Neuronal stem cell (in vitro differentiated cells): Measurements from ENCODE around the gene GFRA4. TPM values are rescaled to one million over a fixed set of nuclear protein-coding genes. Genes with fewer than 3 reads are reported as not detected.

Source experiments
- DNase-seq: peaks from one replicate; pipeline ENCODE4 v3.0.0-alpha.2; 2013; ENCODE audit warnings: low spot score
- H2AFZ ChIP-seq: one replicate; pipeline ENCODE4 v1.6.1; 2013; ENCODE audit warnings: mild to moderate bottlenecking, low read length, inconsistent platforms
- H2AK5ac ChIP-seq: 2 replicates; pipeline ENCODE4 v1.6.1; 2013; ENCODE audit warnings: low read depth, mild to moderate bottlenecking, inconsistent platforms, low read length, moderate library complexity, mixed read lengths
- H2BK120ac ChIP-seq: 2 replicates; pipeline ENCODE4 v1.6.1; 2013; ENCODE audit warnings: low read depth, mild to moderate bottlenecking, inconsistent platforms, low read length, moderate library complexity, mixed read lengths
- H2BK12ac ChIP-seq: one replicate; pipeline ENCODE4 v1.6.1; 2013; ENCODE audit warnings: low read length, inconsistent platforms
- H2BK15ac ChIP-seq: 2 replicates; pipeline ENCODE4 v1.6.1; 2013; ENCODE audit warnings: mild to moderate bottlenecking, low read length, inconsistent platforms, mixed read lengths
- H2BK5ac ChIP-seq: one replicate; pipeline ENCODE4 v1.6.1; 2013; ENCODE audit warnings: inconsistent platforms, mild to moderate bottlenecking, low read length, moderate library complexity
- H3K14ac ChIP-seq: one replicate; pipeline ENCODE4 v1.6.1; 2013; ENCODE audit warnings: low read length, inconsistent platforms
- H3K18ac ChIP-seq: 2 replicates; pipeline ENCODE4 v1.6.1; 2013; ENCODE audit warnings: low read length, inconsistent platforms
- H3K23ac ChIP-seq: 2 replicates; pipeline ENCODE4 v1.6.1; 2013; ENCODE audit warnings: low read depth, mild to moderate bottlenecking, mixed read lengths, low read length, inconsistent platforms; ENCODE audit not compliant: poor library complexity
- H3K27ac ChIP-seq: replicated peaks from 3 replicates; pipeline ENCODE4 v1.5.1; 2013; ENCODE audit warnings: low read length, inconsistent platforms
- H3K27me3 ChIP-seq, 3 experiments: 2 replicates each; pipeline ENCODE4 v1.6.1; 2013; ENCODE audit warnings: low read length in 3 of 3, mild to moderate bottlenecking in 2 of 3, inconsistent platforms in 1 of 3, low read depth in 1 of 3, mixed read lengths in 1 of 3, moderate library complexity in 1 of 3; ENCODE audit not compliant: control insufficient read depth in 3 of 3, insufficient read depth in 3 of 3
- H3K36me3 ChIP-seq, 2 donors: replicated peaks in 1 of 2; 2 replicates each; pipeline ENCODE4 v1.6.1; 2013; ENCODE audit warnings: low read length in 2 of 2; ENCODE audit not compliant: control insufficient read depth in 2 of 2, insufficient read depth in 2 of 2
- H3K4ac ChIP-seq: 2 replicates; pipeline ENCODE4 v1.6.1; 2013; ENCODE audit warnings: inconsistent platforms, mild to moderate bottlenecking, low read length, moderate library complexity
- H3K4me1 ChIP-seq, 2 donors: 1 replicate in 1 of 2; 2 replicates in 1 of 2; pipeline ENCODE4 v1.6.1; 2013; ENCODE audit warnings: low read length in 2 of 2, low read depth in 1 of 2; ENCODE audit not compliant: control insufficient read depth in 2 of 2, insufficient read depth in 1 of 2
- H3K4me2 ChIP-seq: one replicate; pipeline ENCODE4 v1.6.1; 2013; ENCODE audit warnings: mild to moderate bottlenecking, low read length, inconsistent platforms; ENCODE audit not compliant: insufficient read depth, poor library complexity, severe bottlenecking
- H3K4me3 ChIP-seq, 2 donors: 2 replicates each; pipeline ENCODE4 v1.5.1; 2013; ENCODE audit warnings: low read length in 2 of 2, mild to moderate bottlenecking in 2 of 2, inconsistent platforms in 1 of 2, moderate library complexity in 1 of 2
- H3K79me1 ChIP-seq: one replicate; pipeline ENCODE4 v1.6.1; 2013; ENCODE audit warnings: low read depth, mild to moderate bottlenecking, inconsistent platforms, low read length, moderate library complexity
- H3K9ac ChIP-seq: one replicate; pipeline ENCODE4 v1.6.1; 2013; ENCODE audit warnings: mild to moderate bottlenecking, low read depth, low read length, inconsistent platforms; ENCODE audit not compliant: poor library complexity
- H3K9me3 ChIP-seq, 2 donors: replicated peaks in 1 of 2; 2 replicates each; pipeline versions ENCODE3 to v1.6.1; 2013; ENCODE audit warnings: low read length in 2 of 2, mild to moderate bottlenecking in 2 of 2, inconsistent platforms in 1 of 2, low read depth in 1 of 2, mixed read lengths in 1 of 2, moderate library complexity in 1 of 2; ENCODE audit not compliant: control insufficient read depth in 2 of 2, insufficient read depth in 1 of 2
- H4K8ac ChIP-seq: one replicate; pipeline ENCODE4 v1.6.1; 2013; ENCODE audit warnings: low read depth, mild to moderate bottlenecking, inconsistent platforms, low read length, moderate library complexity
- H4K91ac ChIP-seq: one replicate; pipeline ENCODE4 v1.6.1; 2013; ENCODE audit warnings: low read length, low read depth, mild to moderate bottlenecking, inconsistent platforms; ENCODE audit not compliant: poor library complexity
- WGBS, 2 donors: extraction: QIAGEN DNeasy Blood & Tissue Kit; methylation state at CpG; one replicate each; pipeline ENCODE4 v1.1.7; 2013; ENCODE audit warnings: missing lambda C conversion rate in 2 of 2, mixed read lengths in 1 of 2; ENCODE audit not compliant: insufficient read length in 2 of 2, insufficient replicate concordance in 1 of 2; ENCODE audit errors: extremely low coverage in 2 of 2; 5-methylcytosine and 5-hydroxymethylcytosine counted together
- polyA plus RNA-seq, 2 experiments: library from polyadenylated mRNA; stranded (reverse); fragments of 200-250 nt; gene quantifications; one replicate each; pipeline ENCODE4 v1.2.3, GENCODE V29; 2013

Gene GFRA4
- not detected for polyA plus RNA-seq (2013, experiment 1 of 2)
- not detected for polyA plus RNA-seq (2013, experiment 2 of 2)

- peaks cover 5 to 7% of the 10 kb centered on the region in 2 donors for H3K4me1 ChIP-seq
- no peak within 1 kb of the TSS for H2BK12ac ChIP-seq
- H3K4ac ChIP-seq, result peak within 1 kb of the TSS; percentile 66
- H3K27ac ChIP-seq, result no peak within 1 kb of the TSS
- peaks cover 0 to 3% of the 10 kb centered on the region in 2 donors for H3K9me3 ChIP-seq
- no peaks in the 10 kb centered on the region for H3K79me1 ChIP-seq
- peak within 1 kb of the TSS; percentile 21 for H3K9ac ChIP-seq
- no peak within 1 kb of the TSS for H3K4me2 ChIP-seq
- no peaks in the 10 kb centered on the region for H3K36me3 ChIP-seq
- peaks cover 0 to 25% (median 10%) of the 10 kb centered on the region in 3 experiments for H3K27me3 ChIP-seq
- peak within 1 kb of the TSS; percentile 32 for H2BK5ac ChIP-seq
- no peak for DNase-seq
- peak within 1 kb of the TSS; percentile 5 for H2BK15ac ChIP-seq
- no peak within 1 kb of the TSS for H3K4me3 ChIP-seq
- no peak within 1 kb of the TSS for H4K8ac ChIP-seq
- peak within 1 kb of the TSS; percentile 94 for H3K14ac ChIP-seq
- H3K23ac ChIP-seq, result peak within 1 kb of the TSS; percentile 52
- H3K18ac ChIP-seq, result no peak within 1 kb of the TSS
- no peak within 1 kb of the TSS for H2AFZ ChIP-seq
- whole genome bisulfite sequencing, 2 donors, result no CpG with 5 or more reads among the region's 19 CpGs
- H2AK5ac ChIP-seq, result no peak within 1 kb of the TSS
- H2BK120ac ChIP-seq, result no peak within 1 kb of the TSS
- no peak within 1 kb of the TSS for H4K91ac ChIP-seq
These were observed at the start of gene GFRA4 for GRCh38 chr20:3663031-3663701. Gene GFRA4 (minus strand): TSS chr20:3663399. CDS start chr20:3663399, 0 bp downstream.

- Histone ChIP-seq H3K27me3 (peaks cover 0 to 3% (median 0%) of the 10 kb centered on the region in 3 experiments), H2BK15ac (peak within 1 kb of the TSS; percentile 6), H3K27ac (no peak within 1 kb of the TSS), H3K14ac (no peak within 1 kb of the TSS), H2AK5ac (peak within 1 kb of the TSS; percentile 16), H2BK12ac (no peak within 1 kb of the TSS), H3K4me3 (no peak within 1 kb of the TSS), H2AFZ (no peak within 1 kb of the TSS), H3K23ac (no peak within 1 kb of the TSS), H3K9ac (no peak within 1 kb of the TSS), H3K4me2 (no peak within 1 kb of the TSS), H2BK5ac (no peak within 1 kb of the TSS), H3K18ac (no peak within 1 kb of the TSS), H3K4me1 (no peaks in the 10 kb centered on the region), H4K91ac (no peak within 1 kb of the TSS), H3K9me3 (no peaks in the 10 kb centered on the region), H3K4ac (no peak within 1 kb of the TSS), H3K79me1 (no peaks in the 10 kb centered on the region), H3K36me3 (no peaks in the 10 kb centered on the region), H2BK120ac (no peak within 1 kb of the TSS), H4K8ac (no peak within 1 kb of the TSS)
- WGBS, 2 donors, result no CpG with 5 or more reads among the region's 15 CpGs
- no peak for DNase-seq
These were observed 49.2 kb upstream of the GFRA4 start, which contains the start of gene SIGLEC1 for GRCh38 chr20:3712279-3712873. Gene SIGLEC1 (minus strand): TSS chr20:3712600. CDS start chr20:3707128, 5,472 bp downstream.

- Histone ChIP-seq H4K8ac (no peak overlapping the region), H3K4me1 (no peaks in the 10 kb centered on the region), H3K79me1 (no peaks in the 10 kb centered on the region), H3K27me3 (peaks cover 0 to 3% (median 0%) of the 10 kb centered on the region in 3 experiments), H3K14ac (no peak overlapping the region), H2AK5ac (no peak overlapping the region), H3K4me2 (no peak overlapping the region), H2BK5ac (no peak overlapping the region), H3K18ac (no peak overlapping the region), H3K9me3 (no peaks in the 10 kb centered on the region), H3K27ac (no peak overlapping the region), H3K4ac (no peak overlapping the region), H3K4me3 (no peak overlapping the region), H2BK12ac (no peak overlapping the region), H3K23ac (no peak overlapping the region), H3K9ac (no peak overlapping the region), H3K36me3 (no peaks in the 10 kb centered on the region), H4K91ac (no peak overlapping the region), H2BK120ac (no peak overlapping the region), H2BK15ac (no peak overlapping the region), H2AFZ (no peak overlapping the region)
- DNase-seq, result no peak
- no CpG with 5 or more reads among the region's 4 CpGs for WGBS, 2 donors
These were observed 48.3 kb upstream of the GFRA4 start for GRCh38 chr20:3711484-3711941.
